SU-DHL-6 (cell line): ENCODE data around the gene DNMBP.

Experiments
- EZH2phosphoT487 ChIP-seq: fragments of 200-600 bp; sonication (generic), shearing (Covaris generic); conservative IDR thresholded peaks from 2 replicates; pipeline ENCODE4 v1.6.1; 2018; ENCODE audit warnings: mild to moderate bottlenecking, antibody characterized with exemption, low read length, moderate library complexity, mixed read lengths
- TF ChIP-seq, protein P1 (sequence below): fragments of 200-600 bp; sonication (generic); IDR thresholded peaks from one replicate; pipeline ENCODE4 v1.5.1; 2017; ENCODE audit warnings: antibody characterized with exemption, mild to moderate bottlenecking, low read length, moderate library complexity; ENCODE audit not compliant: insufficient read depth, poor library complexity, severe bottlenecking

DNA sequence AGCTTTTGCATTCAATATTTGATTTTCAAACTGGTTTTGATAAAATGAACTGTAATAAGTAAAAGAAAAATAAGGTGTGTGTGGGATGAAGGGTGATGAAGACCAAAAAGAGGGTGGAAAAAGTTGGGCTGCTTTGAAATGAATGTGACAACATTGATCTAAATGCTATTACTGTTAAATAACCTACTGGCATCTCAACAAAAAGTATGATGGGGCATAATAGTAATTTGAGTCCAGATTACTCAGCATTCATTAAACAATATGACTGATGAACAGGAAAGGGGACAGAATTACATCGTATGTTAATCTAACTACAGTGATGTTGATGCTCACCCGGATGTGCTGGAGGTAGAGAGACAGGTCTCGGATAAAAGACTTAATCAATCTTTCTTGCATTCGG lies 115.1 kb downstream of the DNMBP start:
- TF ChIP-seq, protein P1, sequence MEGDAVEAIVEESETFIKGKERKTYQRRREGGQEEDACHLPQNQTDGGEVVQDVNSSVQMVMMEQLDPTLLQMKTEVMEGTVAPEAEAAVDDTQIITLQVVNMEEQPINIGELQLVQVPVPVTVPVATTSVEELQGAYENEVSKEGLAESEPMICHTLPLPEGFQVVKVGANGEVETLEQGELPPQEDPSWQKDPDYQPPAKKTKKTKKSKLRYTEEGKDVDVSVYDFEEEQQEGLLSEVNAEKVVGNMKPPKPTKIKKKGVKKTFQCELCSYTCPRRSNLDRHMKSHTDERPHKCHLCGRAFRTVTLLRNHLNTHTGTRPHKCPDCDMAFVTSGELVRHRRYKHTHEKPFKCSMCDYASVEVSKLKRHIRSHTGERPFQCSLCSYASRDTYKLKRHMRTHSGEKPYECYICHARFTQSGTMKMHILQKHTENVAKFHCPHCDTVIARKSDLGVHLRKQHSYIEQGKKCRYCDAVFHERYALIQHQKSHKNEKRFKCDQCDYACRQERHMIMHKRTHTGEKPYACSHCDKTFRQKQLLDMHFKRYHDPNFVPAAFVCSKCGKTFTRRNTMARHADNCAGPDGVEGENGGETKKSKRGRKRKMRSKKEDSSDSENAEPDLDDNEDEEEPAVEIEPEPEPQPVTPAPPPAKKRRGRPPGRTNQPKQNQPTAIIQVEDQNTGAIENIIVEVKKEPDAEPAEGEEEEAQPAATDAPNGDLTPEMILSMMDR = no peak
- TF ChIP-seq EZH2phosphoT487 = no peak
